HG03108 (cell line): ENCODE data around the gene CDH15.

Experiments used
- ATAC-seq: cut with Tn5 transposase; IDR thresholded peaks from one replicate; pipeline ENCODE4 v1.9.1; 2021; ENCODE audit warnings: moderate library complexity; ENCODE audit not compliant: unreplicated experiment

CDH15 gene

DNA sequence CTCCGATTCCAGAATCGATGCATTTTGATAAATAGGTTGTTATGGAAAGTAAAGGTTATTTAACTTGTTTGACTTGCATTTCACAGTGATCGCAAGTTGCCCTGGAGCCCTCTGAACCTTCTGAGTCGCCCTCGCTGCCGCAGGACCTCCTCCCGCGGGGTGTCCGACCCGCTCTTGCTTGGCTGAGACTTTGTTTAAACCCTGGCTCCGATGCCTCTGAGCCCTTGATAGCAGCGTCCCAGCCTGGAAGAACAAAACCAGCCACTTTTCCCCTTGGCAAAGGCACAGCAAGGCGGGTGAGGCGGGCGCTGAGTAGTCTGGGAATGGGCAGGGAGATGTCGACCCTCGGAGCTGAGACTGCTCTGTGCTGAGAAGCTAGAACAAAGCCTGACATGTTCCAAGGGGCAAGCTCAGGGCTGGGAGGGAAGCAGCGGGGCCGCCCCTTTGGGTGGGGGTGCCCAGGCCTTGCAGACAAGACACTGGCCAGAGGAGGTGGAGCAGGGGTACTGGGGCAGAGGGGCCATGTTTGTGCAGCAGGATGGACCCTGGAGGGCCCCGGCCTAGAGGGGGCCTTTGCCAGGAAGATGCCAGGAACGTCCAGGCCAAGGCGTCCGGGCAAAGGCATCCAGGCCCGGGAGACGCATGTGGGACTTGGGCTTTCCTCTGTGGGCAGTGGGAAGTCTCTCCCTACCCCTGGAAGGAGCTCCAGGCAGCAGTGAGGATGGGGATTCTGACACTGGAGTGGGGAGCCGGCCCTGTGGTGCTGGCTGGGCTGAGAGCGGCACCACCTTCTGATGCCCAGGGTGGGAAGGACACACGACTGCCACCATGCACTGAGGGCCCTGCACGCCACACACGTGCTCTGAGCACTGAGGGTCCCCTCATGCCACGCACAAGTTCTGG, 30.3 kb upstream of the CDH15 start:
- no peak for ATAC-seq

DNA sequence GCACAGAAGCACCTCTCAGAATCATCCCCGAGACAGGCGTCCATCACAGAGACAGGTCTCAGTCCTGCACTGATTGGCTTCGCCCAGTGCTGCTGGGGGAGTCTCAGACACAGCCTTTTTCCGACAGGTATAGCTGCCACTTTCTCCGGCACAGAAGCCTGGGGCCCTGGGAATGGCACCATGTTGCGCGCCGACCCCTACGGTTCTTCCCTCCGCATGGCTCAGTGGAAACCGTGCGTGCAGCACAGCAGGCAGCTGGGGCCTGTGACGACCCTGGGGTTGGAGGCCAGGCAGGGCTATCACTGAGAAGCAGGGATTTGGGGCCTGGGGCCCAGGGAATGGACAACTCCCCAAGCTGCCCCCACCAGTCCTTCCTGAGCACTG, 29.7 kb upstream of the CDH15 start:
- ATAC-seq, result no peak

DNA sequence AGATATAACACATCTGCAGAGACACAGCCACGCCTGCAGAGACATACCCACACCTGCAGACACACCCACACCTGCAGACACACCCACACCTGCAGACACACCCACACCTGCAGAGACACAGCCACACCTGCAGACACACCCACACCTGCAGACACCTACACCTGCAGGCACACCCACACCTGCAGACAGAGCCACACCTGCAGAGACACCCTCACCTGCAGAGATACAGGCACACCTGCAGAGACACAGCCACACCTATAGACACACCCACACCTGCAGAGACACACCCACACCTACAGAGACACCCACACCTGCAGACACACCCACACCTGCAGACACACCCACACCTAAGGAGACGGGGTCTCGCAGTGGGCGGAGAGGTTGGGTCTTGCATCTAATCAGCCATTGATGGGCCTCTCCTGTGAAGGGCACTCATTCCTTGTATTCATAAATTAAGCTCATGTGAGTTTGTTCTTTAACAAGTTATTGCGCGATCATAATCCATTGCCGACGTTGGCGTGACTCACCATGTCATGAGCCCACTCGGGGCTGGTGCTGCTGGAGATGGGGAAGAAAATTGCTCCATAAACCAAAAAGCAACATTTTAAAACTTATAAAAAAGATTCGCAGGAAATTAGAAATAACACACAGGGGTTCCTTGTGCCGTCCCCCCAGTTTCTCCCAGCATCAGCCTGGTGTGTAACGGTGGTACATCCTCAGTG, 28.9 kb upstream of the CDH15 start:
- no peak for ATAC-seq

GRCh38 chr16:89143201-89143741, 28.3 kb upstream of the CDH15 start:
- no peak for ATAC-seq

DNA sequence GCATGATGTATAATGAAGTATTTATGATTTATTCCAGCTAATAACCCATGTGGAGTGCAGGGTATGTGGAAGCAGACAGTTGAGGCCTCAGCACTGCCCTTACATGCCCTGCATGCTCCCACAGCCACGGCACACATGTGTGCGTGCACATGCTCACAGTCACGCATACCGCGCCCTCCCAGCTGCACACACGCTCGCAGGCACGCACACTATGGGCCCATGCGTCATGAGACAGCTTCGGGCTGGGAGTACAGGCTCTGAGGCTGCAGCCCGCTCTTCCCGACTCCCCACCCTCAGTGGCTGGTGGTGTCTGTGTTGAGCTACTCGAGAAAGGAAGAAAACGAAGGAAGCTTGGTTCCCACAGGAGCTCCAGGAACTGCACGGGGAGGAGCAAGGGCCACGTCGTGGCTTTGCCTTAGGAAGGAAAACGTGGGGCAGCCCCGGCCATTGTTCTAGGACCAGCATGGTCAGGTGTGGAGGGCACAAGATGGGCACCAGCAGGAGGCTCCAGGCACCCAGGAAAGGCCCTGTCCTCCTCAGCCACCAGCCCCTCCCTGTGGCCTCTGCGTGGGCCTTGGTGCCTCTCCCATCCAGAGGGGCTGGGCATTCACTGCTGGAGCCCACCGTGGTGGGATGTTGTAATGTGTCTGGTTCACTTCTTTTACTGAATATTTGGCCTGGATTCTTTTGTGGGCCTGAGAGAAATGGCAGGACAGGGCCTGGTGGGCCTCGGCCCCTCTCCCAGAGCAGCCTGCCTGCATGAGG, 27.5 kb upstream of the CDH15 start:
- no peak for ATAC-seq

- no peak for ATAC-seq
Observed at GRCh38 chr16:89144681-89145080, 26.9 kb upstream of the CDH15 start.

DNA sequence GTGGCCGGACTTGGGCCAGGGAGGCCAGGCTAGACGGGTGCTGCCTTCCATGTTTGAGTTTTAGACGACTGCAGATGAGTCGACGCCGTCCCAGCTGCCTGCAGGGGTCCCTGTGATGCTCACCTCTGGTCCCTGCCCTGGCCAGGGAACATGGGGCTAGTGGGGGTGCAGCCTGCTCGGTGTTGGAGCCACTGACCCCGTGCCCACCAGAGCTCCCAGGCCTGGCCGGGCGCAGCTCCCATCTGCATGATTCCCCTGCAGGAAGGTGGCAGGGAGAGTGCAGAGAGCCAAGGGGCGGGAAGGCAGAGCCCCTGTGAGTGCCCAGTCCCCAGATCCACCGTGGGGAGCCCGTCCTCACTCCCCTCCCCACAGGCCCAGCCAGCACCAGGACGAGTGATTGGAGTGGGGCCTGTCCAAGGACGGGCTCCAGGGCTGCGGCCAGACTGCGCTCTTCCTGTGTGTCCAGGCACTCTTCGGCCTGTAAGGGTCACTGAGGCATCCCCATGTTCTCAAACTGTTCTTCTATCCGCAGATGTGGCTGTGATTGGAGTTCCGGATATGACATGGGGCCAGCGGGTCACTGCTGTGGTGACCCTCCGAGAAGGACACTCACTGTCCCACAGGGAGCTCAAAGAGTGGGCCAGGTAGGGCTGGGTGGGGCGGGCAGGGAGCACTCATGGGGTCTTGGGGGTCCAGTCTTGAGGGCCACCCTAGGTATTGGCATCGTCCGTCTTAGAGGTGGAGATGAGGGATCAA, 26.0 kb upstream of the CDH15 start:
- no peak for ATAC-seq

DNA sequence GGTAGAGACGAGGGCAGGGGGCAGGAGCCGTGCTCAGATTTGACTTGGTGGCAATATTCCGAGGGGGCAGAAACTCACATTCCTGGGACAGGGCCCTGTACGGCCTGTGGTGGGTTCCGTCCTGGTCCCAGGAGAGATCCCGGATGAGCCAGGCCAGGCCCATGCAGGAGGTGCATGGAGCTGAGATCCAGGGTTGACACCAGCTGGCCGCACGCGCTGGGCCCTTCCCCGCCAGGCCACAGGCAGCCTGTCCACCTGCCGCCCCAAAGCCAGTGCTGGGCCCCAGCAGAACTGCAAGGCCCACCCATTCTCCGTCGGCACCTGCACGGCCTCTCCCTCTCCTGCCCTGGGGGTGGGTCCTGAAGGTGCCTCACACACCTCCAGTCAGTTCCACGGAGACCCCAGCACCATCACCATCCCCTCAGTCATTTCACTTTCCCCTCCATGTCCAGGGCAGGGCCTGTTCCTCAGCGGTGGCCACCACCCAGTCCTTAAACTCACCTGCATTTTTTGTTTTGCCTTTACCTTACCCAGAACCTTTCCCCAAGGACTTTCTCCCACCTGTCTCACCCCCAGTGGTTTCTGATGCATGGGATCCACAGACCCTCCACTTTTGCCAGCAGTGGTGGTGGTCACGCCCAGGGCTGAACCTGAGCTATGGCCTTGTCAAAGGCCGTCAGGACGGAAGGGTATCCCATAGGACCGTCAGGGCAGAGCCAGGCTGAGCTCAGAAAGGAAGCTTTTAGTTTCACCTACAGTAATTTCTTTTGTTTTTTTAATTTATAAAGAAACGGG, 25.1 kb upstream of the CDH15 start:
- no peak for ATAC-seq

- ATAC-seq, result no peak
Observed at GRCh38 chr16:89147085-89147817, 24.3 kb upstream of the CDH15 start.

DNA sequence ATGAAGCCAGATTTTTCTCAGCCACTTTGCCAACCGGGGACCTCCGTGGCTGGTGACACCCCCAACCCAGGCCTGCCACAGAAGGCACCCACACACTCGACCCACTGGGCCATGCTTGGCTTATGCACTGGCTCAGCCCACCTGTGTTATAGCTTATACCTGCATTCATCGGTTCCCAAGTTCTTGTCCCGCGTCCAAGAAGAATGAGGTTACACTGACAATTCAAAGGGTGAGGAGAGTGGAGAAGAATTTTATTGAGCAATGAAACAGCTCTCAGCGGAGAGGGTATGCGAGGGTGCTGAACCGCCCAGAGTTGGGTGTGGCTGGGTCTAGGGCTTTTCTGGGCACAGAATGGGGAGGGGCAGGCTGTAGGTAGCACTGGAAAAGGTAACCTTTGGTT, 22.2 kb upstream of the CDH15 start:
- no peak for ATAC-seq

- no peak for ATAC-seq
Observed at GRCh38 chr16:89150090-89150835, 21.3 kb upstream of the CDH15 start.

DNA sequence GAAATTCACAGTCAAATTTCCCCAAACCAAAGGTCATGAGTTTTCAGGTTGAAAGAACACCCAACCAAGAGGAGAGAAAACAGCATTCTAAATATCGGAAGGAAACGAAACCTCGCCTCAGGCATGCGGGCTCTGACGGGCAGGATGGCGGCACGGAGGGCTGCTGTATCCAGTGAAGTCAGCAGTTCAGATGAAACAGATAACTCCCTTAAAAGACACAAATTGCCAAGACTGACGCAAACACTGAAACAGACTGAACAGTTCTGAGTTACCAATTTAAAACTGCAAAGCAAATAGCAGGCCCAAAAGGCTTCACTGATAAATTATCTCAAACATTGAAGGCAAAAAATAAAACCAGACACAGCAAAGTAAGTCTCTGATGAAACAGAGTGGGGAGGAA, 20.6 kb upstream of the CDH15 start:
- ATAC-seq, result no peak

DNA sequence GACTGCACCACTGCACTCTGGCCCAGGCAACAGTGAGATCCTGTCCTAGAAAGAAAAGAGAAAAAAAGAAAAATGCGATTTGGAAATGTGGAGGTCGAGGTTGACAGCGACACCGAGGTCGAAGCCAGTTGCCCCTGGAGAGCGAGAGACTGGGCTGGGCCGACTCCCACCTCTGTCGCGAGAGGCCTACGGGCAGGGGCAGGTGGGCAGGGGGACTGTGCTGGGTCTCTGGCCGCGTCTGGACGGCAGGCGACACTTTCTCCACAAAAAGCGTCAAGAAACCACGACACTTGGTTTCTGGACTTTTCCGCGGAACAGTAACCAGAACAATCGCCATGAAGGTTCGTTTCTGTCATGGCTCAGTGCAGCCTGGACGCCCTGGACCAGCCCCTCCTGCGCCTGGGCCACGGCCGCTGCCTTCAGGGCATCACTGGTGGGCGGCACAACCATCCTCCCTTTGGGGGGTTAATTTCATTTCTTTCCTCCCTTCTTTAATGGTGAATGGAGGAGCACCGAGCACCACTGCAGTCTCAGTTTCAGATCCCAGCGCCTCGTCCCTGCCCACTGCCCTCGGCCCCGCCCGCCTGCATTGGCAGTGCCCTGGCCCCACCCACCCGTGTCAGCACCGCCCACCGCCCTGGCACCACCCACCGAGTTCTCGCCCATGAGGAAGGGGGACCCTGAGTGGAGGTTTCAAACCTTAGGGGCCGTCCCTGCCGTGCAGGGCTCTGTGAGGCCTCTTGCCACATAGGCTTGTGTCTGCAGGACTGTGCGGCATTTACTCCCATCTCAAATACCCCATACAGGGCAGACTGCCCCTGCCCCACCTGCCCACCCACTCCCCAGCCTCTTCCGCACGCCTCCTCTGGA, 18.5 kb upstream of the CDH15 start:
- no peak for ATAC-seq

- no peak for ATAC-seq
Observed at GRCh38 chr16:89153848-89154271, 17.7 kb upstream of the CDH15 start.

GRCh38 chr16:89154390-89155183, 17.0 kb upstream of the CDH15 start:
- ATAC-seq, result no peak

DNA sequence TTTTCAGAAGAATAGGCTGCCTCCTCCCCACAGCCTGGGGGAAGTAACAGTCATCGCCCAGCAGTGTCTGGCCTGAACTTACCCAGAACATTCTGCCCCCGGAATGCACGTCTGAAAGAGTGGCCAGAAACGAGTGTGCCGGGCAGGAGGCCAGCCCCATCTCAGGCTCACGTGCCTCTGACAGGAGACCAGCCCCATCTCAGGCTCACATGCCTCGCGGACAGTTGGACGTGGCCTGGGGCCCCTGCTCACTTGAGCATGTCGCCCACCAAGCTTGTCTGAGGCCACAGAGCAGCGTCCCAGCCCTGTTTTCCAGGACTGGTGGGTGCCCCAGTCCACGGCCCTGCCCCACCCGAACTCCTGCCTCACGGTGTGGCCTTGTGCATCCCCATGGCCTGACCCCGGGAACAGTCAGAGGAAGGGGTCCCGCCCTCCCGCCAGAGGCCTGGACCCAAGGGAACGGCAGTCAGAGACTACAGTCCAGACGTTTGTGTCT, 16.3 kb upstream of the CDH15 start:
- no peak for ATAC-seq
